SK-N-DZ (cell line): ENCODE results near the gene PROSER3.

Experiments
- DNase-seq: peaks from one replicate; pipeline ENCODE4 v3.0.0-alpha.2; 2015; ENCODE audit warnings: low spot score

The PROSER3 gene

DNA sequence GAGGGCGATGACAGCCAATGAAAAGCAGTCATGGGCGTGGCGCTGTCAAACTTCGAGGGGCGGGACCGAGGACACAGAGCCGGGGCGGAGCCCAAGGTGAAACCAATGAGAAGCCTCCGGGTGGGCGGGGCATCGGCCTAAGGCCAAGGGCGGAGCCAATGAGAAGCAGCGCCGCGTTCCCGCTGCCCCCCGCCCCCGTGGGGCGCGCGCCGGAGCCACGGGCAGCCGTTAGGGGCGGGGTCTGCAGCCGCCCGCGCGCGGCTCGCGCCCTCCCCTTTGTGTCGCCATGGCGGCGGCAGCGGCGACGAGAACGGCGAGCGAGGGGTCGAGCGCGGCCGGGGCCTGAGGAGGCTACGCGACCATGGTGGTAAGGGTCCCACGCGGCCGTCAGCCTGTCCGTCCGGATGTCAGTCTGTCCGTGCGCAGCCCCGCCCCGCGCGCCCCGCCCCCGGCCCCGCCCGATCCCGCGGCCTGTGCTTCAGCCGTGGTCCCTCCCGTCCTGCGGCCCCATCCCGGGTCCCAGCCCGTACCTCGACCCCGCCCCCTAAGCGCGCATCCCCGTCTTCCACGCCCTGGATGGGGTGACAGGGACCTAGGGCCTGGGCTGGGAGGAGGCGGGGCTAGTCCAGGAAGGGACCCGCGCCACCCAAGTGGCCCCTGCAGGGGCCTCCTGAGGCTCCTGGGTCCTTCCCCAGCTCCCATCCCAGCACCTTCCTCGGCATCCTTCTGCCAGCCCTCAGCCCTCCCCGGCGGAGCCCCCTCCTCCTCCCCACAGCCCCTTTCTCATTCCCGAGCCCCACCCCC lies 17.5 kb downstream of the PROSER3 start, which contains the start of gene ARHGAP33:
Gene ARHGAP33, plus strand, starts transcription at position 267 of the 804 bp plus-strand sequence. Its CDS starts 95 bp downstream, at position 362.
- peak; percentile 96 for DNase-seq

DNA sequence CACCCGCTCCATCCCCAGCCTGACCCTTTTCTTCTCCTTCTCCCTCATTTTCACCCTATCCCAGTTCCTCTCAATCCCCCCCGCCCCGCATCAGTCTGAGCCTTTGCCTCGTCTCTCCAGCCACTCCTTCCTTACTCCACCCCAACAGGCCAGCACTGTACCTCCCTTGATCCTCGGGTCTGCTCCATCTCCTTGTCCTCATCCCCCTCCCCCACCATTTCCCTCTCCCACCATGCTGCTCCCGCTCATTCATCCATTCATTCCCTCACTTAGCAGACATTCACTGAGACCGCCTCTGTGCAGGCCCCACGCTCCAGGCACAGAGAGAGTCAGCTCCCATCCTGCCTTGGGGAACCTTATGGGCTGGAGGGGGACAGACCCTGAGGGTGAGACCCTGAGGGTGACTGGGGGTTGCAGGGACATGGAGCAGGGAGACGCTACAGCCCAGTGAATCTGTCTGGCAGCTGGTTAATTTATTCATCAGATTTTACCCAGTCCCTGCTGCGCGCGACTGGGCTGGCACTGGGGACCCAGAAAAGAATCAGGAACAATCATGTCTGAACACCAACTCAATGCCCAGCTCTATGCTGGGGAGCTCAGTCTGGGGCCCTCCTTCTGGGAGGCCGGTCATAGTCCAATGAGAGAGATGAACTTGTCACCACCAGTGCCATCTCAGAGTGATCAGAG lies 18.3 kb downstream of the PROSER3 start:
- peak; percentile 37 for DNase-seq

DNA sequence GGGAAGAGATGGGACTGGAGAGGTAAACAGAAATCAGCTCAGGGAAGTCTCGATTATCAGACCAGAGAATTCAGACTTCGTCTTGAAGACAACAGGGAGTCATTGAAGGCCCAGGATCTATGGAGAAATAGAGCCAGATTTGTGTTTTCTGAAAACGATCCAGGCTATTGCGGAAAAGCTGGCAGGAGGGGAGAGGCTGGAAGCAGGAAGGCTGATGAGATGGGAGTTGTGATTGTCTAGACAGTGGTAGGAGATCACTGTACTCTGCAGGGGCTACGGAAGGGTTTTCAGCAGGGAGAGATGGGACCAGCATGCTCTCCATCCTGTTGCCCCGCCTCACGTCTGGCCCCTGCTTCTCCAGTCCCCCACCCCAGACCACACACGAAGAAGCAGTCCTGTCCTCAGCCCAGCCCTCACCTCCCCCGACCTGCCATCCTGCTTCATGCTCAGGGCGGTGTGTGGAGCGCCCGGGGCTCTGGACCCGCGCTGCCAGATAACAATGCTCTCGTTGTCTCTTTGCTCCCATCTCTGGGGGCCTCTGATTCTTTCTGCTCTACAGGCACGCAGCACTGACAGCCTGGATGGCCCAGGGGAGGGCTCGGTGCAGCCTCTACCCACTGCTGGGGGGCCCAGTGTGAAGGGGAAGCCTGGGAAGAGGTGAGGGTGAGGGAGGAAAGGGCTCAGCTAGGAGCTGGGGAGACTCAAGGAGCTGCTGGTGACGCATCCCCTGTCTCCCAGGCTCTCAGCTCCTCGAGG lies 19.3 kb downstream of the PROSER3 start:
- DNase-seq, result no peak

DNA sequence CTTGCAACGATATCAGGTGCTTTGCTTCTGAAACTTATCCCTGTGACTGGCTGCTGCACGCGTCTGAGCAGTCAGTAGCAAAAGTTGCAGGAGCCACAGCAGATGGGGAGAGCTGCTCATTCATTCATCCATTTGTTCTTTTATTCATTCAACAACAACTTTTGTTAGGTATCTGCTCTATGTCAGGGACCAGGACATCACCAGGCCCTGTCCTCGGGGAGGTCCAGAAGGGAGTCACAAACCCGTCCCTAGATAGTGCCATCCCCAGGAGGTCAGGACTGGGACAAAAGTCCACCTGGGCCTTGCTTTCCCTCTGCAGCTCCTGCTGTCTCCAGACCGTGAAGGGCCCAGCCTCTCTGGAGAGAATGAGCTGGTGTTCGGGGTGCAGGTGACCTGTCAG lies 20.0 kb downstream of the PROSER3 start:
- DNase-seq, result no peak

DNA sequence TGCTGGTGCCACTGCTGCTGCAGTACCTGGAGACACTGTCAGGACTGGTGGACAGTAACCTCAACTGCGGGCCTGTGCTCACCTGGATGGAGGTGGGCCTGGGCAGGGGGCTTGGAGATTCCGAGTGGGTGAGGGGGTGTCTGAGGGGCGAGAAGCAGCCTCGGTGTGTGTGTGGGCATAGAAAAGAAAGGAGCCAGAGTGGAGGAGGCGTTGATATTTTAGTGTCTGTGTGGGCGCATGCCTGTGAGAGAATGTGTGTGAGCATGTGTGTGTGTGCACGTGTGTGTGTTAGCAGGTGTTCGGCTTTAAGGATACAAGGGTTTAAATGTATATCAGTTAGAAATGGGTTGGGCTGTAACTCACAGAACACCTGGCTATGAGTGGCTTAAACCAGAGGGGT lies 21.1 kb downstream of the PROSER3 start:
- no peak for DNase-seq

DNA sequence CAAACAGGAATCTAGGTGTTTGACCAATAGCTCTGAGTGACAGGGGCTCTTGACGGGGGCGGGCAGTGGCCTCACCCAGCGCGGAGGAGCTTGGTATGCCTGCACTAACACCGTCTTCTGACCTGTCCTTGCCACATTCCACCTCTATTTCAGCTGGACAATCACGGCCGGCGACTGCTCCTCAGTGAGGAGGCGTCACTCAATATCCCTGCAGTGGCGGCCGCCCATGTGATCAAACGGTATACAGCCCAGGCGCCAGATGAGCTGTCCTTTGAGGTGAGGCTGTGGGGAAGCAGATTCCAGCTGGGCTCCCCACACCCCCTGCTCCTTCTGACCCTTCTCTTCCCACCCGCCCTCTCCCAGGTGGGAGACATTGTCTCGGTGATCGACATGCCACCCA lies 22.1 kb downstream of the PROSER3 start:
- DNase-seq, result no peak

DNA sequence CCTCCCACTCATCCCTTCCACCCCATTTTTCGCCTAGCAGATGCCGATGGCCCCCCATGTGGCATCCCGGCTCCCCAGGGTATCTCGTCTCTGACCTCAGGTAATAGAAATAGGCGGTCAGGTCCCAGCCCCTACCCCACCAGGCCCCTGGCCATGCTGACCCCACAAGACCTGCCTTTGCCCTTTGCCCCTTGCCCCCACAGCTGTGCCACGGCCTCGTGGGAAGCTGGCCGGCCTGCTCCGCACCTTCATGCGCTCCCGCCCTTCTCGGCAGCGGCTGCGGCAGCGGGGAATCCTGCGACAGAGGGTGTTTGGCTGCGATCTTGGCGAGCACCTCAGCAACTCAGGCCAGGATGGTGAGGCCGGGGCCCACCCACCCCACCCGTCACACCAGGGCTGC lies 22.7 kb downstream of the PROSER3 start:
- DNase-seq, result no peak

DNA sequence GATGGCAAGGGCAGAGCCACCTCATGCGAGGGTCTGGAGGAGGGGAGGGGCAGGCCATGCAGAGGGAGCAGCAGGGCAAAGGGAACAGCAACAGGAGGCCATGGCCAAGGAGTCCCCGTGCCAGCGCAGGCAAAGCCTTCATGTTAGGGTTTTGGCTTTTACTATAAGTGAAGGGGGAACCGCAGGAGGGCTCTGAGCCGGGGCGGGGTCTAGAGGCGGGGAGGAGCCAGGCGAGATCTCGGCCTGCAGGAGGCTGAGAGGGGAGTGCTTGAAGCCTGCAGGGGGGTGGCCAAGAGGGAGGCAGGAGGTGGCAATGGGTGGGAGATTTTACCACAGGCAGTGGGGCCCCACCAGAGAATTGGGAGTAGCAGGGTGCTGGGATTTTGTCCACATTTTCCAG lies 23.7 kb downstream of the PROSER3 start:
- no peak for DNase-seq

DNA sequence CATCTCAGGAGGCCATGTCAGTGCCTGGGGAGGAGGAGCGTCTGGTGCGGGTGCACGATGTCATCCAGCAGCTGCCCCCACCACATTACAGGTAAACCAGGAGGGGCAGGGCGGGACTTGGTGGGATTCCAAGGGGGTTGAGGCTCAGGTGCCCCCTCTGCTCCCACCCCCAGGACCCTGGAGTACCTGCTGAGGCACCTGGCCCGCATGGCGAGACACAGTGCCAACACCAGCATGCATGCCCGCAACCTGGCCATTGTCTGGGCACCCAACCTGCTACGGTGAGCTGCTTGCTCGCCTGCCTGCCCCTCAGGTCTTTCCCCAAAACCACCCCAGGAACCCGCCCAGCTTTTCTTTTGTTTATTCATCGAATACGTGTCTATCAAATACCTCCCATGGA lies 24.6 kb downstream of the PROSER3 start:
- DNase-seq, result no peak

DNA sequence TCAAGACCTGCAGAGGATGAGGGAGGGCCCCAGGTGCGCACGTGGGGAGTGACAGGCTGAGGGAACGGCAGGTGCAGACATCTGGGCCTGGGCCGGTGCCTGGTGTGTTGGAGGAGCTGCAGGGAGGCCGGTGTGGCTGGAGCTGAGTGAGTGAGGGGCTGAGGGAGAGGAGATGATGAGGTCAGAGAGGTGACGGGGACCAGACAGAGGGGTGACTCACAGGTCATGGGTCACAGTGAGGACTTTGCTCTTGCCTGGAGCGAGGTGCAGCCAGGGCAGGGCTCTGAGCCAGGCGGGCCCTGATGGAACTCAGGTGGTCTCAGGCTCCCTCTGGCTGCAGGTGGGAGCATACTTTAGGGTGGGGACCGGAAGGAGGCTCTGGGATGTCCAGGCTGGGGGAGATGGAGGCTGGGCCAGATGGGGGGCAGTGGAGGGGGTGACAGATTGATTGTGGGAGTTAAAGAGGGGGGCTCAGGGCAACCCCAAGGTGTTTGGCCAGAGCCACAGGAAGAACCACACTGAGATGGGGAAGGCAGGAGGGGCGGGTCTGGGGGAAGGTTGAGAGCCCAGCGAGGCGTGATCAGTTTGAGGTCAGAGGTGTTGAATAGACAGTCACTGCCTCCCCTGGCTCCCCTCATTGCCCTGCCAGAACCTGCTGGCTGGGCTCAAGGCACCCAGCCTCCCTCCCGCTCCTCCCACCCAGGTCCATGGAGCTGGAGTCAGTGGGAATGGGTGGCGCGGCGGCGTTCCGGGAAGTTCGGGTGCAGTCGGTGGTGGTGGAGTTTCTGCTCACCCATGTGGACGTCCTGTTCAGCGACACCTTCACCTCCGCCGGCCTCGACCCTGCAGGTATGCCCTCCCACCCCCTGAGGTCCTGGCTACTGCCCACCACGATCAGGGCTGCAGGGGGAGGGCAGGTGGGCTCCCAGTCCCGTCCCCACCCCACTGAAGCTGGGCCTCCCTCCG lies 25.8 kb downstream of the PROSER3 start:
- DNase-seq, result no peak

DNA sequence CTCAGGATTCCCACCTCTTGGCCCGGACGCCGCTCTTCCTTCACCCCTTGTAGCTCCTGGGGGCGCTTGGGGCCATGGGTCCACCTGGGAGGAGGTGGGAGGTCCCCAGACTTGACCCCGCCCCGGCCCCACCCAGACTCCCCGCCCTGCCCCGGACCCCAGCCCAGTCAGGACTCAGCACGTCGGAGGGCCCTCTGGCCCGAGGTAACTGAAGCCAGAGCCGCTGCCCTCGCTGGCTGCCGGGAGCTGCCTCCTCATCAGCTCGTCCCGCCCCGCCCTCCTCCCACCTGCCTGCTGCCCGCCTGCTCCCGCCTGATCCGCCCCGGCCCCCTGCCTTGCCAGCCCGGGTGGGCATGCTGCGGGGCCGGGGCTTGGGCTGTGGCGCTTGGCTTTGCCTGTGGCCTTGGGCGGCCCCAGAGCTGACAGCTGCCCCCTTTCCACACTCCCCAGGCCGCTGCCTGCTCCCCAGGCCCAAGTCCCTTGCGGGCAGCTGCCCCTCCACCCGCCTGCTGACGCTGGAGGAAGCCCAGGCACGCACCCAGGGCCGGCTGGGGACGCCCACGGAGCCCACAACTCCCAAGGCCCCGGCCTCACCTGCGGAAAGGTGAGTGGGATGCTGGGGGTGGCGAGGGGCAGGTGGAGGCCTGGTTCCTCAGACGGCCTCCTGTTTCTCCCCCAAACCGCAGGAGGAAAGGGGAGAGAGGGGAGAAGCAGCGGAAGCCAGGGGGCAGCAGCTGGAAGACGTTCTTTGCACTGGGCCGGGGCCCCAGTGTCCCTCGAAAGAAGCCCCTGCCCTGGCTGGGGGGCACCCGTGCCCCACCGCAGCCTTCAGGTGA lies 26.7 kb downstream of the PROSER3 start:
- no peak for DNase-seq

DNA sequence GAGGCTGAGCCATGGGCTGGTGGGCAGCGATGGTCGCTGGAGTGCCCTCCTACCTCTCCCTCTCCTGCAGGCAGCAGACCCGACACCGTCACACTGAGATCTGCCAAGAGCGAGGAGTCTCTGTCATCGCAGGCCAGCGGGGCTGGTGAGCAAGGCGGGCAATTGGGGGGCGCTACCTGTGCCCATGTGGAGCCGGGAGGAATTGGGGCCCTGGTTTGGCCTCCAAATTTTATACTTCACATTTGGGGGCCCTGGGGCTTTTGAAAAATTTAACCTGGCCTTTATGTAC lies 27.3 kb downstream of the PROSER3 start:
- DNase-seq, result no peak

DNA sequence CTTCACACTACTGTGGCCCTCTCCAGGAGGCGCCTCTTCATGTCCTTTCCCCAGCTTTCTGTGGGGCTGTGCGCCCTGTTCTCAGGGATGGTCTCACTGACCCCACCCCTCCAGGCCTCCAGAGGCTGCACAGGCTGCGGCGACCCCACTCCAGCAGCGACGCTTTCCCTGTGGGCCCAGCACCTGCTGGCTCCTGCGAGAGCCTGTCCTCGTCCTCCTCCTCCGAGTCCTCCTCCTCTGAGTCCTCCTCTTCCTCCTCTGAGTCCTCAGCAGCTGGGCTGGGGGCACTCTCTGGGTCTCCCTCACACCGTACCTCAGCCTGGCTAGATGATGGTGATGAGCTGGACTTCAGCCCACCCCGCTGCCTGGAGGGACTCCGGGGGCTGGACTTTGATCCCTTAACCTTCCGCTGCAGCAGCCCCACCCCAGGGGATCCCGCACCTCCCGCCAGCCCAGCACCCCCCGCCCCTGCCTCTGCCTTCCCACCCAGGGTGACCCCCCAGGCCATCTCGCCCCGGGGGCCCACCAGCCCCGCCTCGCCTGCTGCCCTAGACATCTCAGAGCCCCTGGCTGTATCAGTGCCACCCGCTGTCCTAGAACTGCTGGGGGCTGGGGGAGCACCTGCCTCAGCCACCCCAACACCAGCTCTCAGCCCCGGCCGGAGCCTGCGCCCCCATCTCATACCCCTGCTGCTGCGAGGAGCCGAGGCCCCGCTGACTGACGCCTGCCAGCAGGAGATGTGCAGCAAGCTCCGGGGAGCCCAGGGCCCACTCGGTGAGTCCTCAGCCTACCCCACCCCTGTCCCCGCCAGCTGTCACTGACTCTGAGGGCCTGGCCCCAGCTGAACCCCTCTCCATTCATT lies 28.6 kb downstream of the PROSER3 start:
- DNase-seq, result no peak

DNA sequence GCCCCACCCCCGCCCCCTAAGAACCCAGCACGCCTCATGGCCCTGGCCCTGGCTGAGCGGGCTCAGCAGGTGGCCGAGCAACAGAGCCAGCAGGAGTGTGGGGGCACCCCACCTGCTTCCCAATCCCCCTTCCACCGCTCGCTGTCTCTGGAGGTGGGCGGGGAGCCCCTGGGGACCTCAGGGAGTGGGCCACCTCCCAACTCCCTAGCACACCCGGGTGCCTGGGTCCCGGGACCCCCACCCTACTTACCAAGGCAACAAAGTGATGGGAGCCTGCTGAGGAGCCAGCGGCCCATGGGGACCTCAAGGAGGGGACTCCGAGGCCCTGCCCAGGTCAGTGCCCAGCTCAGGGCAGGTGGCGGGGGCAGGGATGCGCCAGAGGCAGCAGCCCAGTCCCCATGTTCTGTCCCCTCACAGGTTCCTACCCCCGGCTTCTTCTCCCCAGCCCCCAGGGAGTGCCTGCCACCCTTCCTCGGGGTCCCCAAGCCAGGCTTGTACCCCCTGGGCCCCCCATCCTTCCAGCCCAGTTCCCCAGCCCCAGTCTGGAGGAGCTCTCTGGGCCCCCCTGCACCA lies 29.3 kb downstream of the PROSER3 start:
- no peak for DNase-seq

DNA sequence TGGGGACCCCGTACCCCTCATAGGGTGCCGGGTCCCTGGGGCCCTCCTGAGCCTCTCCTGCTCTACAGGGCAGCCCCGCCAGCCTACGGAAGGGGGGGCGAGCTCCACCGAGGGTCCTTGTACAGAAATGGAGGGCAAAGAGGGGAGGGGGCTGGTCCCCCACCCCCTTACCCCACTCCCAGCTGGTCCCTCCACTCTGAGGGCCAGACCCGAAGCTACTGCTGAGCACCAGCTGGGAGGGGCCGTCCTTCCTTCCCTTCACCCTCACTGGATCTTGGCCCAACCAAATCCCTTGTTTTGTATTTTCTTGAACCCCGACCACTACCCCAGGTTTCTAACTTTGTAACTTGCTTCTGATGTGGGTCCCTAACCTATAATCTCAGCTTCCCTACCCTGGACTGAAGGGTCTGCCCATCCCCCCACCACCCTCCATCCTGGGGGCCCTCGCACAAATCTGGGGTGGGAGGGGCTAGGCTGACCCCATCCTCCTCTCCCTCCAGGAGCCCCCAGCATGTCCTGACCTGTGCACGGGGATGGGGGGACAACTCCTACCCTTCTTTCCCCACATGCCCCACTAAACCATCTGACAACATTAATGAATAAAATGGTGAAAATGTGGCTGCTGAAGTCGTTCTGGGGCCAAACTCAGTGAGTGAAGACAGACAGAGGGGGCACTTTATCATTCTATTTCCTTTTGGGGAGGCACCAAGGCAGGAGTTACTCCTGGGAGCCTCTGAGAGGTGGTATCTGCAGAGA lies 30.4 kb downstream of the PROSER3 start:
- no peak for DNase-seq

DNA sequence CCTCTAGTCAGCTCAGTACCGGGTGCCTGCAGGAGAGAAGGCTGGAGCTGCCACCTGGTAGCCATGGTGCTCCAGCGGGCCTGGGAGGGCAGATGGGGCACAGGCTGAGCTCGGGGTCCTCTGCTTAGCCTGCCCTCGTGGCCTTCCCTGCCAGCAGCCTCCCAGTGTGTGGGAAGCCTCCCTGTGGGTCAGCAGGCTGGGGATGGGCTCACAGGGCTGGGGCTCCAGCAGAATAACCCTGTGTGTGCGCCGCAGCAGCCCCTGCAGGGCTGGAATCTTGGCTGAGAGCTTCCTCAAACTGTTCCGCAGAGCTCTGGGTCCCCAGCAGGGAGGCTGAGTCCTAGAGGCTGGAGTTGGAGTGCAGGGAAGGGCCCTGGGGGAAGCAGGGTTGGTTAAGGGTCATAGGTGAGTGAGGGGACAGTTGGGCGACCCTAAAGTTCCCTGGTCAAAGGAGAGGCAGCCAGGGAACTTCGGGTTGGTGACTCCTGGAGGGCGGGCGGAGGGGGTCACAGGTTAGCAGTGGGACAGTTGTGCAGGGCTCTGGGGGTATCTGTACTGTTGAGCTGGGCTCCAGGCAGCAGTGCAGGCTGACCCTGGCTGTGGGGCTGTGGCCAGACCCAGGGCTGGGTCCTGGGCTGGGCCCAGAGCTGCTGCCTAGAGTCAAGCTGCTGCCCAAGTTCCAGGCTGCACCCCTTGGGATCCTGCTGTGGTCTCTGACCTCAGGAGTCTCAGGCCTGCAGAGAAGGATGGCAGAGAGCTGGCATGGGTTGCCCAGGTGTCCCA lies 31.4 kb downstream of the PROSER3 start:
- no peak for DNase-seq
